Upper lobe of left lung (tissue), 6 donors: ENCODE results near the gene EIF2B5. TPM values are rescaled to one million over a fixed set of nuclear protein-coding genes. Genes with fewer than 3 reads are reported as not detected.

Experiments used
- ATAC-seq, 2 donors: fragments of 200-7000 bp; cut with Tn5 transposase; one replicate each; pipeline ENCODE4 v1.9.1; 2022; ENCODE audit warnings: mild to moderate bottlenecking in 2 of 2, moderate library complexity in 2 of 2; ENCODE audit not compliant: low FRiP score in 2 of 2
- DNase-seq, 2 donors: peaks; one replicate each; pipeline ENCODE4 v3.0.0-alpha.2; 2019 to 2020
- H3K27ac ChIP-seq, 4 donors: fragments of 200-600 bp; sonication (generic); one replicate each; pipeline ENCODE4 v1.5.1; 2016 to 2019
- H3K27me3 ChIP-seq, 4 donors: fragments of 200-600 bp; sonication (generic); one replicate each; pipeline ENCODE4 v1.5.1; 2017 to 2019
- H3K36me3 ChIP-seq, 4 donors: fragments of 200-600 bp; sonication (generic); one replicate each; pipeline ENCODE4 v1.5.1; 2016 to 2019
- H3K4me1 ChIP-seq, 4 donors: fragments of 200-600 bp; sonication (generic); one replicate each; pipeline ENCODE4 v1.5.1; 2018 to 2019
- H3K4me3 ChIP-seq, 4 donors: fragments of 200-600 bp; sonication (generic); one replicate each; pipeline ENCODE4 v1.5.1; 2017 to 2019; ENCODE audit warnings: mild to moderate bottlenecking in 2 of 4, moderate library complexity in 1 of 4
- H3K9me3 ChIP-seq, 4 donors: fragments of 200-600 bp; sonication (generic); one replicate each; pipeline ENCODE4 v1.5.1; 2018 to 2019
- CTCF ChIP-seq, 6 experiments: fragments of 450-650 bp in 4 of 6; fragments of 200-600 bp in 2 of 6; sonication (generic) in 2 of 6; IDR thresholded peaks; one replicate each; pipeline ENCODE4 v1.5.1; 2016 to 2019; ENCODE audit warnings: antibody characterized with exemption in 6 of 6
- EP300 ChIP-seq, 4 donors: sonication (generic); formaldehyde crosslinking; IDR thresholded peaks; one replicate each; pipeline ENCODE4 v1.5.1; 2017; ENCODE audit warnings: antibody characterized with exemption in 4 of 4, control low read depth in 2 of 4
- POLR2A ChIP-seq, 4 donors: fragments of 450-650 bp; IDR thresholded peaks; one replicate each; pipeline ENCODE4 v1.5.1; 2016 to 2017; ENCODE audit warnings: antibody characterized with exemption in 4 of 4, mild to moderate bottlenecking in 2 of 4
- POLR2AphosphoS5 ChIP-seq, 2 donors: sonication (generic); formaldehyde crosslinking; IDR thresholded peaks; one replicate each; pipeline ENCODE4 v1.5.1; 2017; ENCODE audit warnings: antibody characterized with exemption in 2 of 2
- WGBS, 2 donors: methylation state at CpG; one replicate each; pipeline ENCODE4 v1.1.5; 2017 to 2018; 5-methylcytosine and 5-hydroxymethylcytosine counted together
- total RNA-seq, 6 donors: library from RNA; depleted of rRNA in 4 of 6; stranded (reverse); fragments of >200 nt in 4 of 6; gene quantifications; one replicate each; pipeline versions ENCODE4 v1.1.0 to v1.2.1, GENCODE V29; 2016 to 2021
- donor health status: DM: no; HTN: no; CAD: no; lungs with moderate emphysema.
- donor health status: DM: no; HTN: yes; CAD: no; lungs with severe emphysema.

The EIF2B5 gene
- total RNA-seq, 6 donors from 2014 or later, result 31.4 to 37.6 (median 34.2) TPM

DNA sequence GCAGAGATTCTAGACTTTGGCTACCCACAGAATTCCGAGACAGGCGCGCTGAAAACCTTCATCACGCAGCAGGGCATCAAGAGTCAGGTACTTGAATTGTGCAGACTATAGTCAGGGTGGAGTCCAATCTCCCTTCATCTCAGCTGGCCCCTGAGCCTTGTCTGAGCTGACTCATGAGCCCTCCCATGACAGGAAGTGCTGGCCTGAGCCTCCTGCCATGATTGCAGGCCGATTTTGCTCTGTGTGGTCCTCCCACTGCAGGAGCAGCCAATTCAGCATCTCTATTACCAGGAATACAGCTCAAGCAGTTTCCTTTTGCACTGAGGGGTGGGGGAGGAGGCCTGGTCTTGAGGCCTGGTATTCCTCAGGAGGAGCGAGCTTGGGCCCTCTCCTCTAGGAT is 45.0 kb downstream of the EIF2B5 start:
- H3K27me3 ChIP-seq, result no peaks in the 10 kb centered on the region
- H3K4me3 ChIP-seq, result no peak overlapping the region
- ATAC-seq, result no peak
- TF ChIP-seq POLR2A (IDR thresholded peaks at IDR 0.05) (no peak), CTCF (IDR thresholded peaks at IDR 0.05) (no peak), POLR2AphosphoS5 (IDR thresholded peaks at IDR 0.05) (no peak), EP300 (IDR thresholded peaks at IDR 0.05) (no peak)
- H3K27ac ChIP-seq, result no peak overlapping the region
- peaks cover 30 to 45% (median 36%) of the 10 kb centered on the region in 4 donors for H3K4me1 ChIP-seq
- H3K9me3 ChIP-seq, result no peaks in the 10 kb centered on the region
- H3K36me3 ChIP-seq, result peaks cover 53 to 79% (median 72%) of the 10 kb centered on the region in 4 donors
- WGBS, 2 donors, result 88 to 97% methylated on average over 6 of the region's 6 CpGs
- no peak for DNase-seq

DNA sequence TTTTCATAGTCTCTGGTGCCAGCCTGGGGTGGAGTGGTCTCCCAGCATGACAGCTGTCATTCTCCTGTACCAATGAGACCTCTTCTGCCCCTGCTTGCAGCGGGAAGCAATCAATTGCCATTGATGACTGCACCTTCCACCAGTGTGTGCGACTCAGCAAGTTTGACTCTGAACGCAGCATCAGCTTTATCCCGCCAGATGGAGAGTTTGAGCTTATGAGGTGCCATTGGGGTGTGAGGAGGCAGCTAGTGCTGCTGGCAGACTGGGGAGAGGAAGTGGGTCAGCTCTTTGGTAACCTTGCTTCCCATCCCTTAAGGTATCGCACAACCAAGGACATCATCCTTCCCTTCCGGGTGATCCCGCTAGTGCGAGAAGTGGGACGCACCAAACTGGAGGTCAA is 46.4 kb downstream of the EIF2B5 start:
- no peak for ATAC-seq
- peaks cover 53 to 79% (median 72%) of the 10 kb centered on the region in 4 donors for H3K36me3 ChIP-seq

DNA sequence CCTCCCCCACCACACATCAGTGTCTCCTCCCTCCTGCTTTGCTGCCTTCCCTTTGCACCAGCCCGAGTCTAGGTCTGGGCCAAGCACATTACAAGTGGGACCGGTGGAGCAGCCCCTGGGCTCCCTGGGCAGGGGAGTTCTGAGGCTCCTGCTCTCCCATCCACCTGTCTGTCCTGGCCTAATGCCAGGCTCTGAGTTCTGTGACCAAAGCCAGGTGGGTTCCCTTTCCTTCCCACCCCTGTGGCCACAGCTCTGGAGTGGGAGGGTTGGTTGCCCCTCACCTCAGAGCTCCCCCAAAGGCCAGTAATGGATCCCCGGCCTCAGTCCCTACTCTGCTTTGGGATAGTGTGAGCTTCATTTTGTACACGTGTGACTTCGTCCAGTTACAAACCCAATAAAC is 48.5 kb downstream of the EIF2B5 start:
- Histone ChIP-seq H3K27me3 (no peaks in the 10 kb centered on the region), H3K36me3 (peaks cover 49 to 71% (median 66%) of the 10 kb centered on the region in 4 donors), H3K27ac (no peak overlapping the region), H3K4me3 (no peak overlapping the region), H3K4me1 (peaks cover 17 to 34% (median 23%) of the 10 kb centered on the region in 4 donors), H3K9me3 (no peaks in the 10 kb centered on the region)
- WGBS, 2 donors, result 92 to 97% methylated on average over 5 of the region's 5 CpGs
- ATAC-seq, result no peak
- DNase-seq, result no peak
- TF ChIP-seq EP300 (IDR thresholded peaks at IDR 0.05) (no peak), POLR2A (IDR thresholded peaks at IDR 0.05) (no peak), POLR2AphosphoS5 (IDR thresholded peaks at IDR 0.05) (no peak), CTCF (IDR thresholded peaks at IDR 0.05) (no peak)

More for the DNA sequence above, 46.4 kb downstream of the EIF2B5 start:
- TF ChIP-seq CTCF (IDR thresholded peaks at IDR 0.05), result no peak
- no peak for TF ChIP-seq EP300 (IDR thresholded peaks at IDR 0.05)
- no peak for TF ChIP-seq POLR2AphosphoS5 (IDR thresholded peaks at IDR 0.05)
- TF ChIP-seq POLR2A (IDR thresholded peaks at IDR 0.05), result no peak
- DNase-seq, result no peak
- H3K9me3 ChIP-seq, result no peaks in the 10 kb centered on the region
- no peaks in the 10 kb centered on the region for H3K27me3 ChIP-seq
- H3K4me1 ChIP-seq, result peaks cover 26 to 37% (median 30%) of the 10 kb centered on the region in 4 donors
- WGBS, 2 donors, result 93 to 94% methylated on average over 8 to 9 of the region's 9 CpGs
- H3K27ac ChIP-seq, result no peak overlapping the region
- H3K4me3 ChIP-seq, result no peak overlapping the region

DNA sequence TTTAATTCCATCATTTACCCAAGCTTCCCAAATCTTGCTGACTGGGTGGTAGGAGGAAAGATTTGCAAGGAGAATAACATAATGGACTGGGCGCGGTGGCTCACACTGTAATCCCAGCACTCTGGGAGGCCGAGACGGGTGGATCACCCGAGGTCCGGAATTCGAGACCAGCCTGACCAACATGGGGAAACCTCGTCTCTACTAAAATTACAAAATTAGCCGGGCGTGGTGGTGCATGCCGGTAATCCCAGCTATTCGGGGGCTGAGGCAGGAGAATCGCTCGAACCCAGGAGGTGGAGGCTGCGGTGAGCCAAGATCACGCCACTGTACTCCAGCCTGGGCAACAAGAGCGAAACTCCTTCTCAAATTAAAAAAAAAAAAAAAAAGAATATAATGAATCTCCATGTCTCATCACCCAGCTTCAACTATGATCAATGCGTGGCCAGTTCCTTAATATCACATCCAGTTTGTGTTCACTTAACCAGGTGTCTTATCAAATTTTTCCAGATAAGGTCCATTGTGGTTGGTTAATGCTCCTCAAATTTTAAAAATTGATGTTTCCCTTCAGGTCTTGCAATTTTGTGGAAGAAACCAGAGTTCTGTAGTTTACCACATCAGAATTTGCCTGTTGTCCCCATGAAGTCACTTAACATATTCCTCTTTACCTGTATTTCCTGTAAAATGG is 49.5 kb downstream of the EIF2B5 start:
- no peak for ATAC-seq
- TF ChIP-seq POLR2A (IDR thresholded peaks at IDR 0.05) (no peak), CTCF (IDR thresholded peaks at IDR 0.05) (no peak), POLR2AphosphoS5 (IDR thresholded peaks at IDR 0.05) (no peak), EP300 (IDR thresholded peaks at IDR 0.05) (no peak)
- peaks cover 44 to 71% (median 65%) of the 10 kb centered on the region in 4 donors for H3K36me3 ChIP-seq
- no peaks in the 10 kb centered on the region for H3K27me3 ChIP-seq
- no peak for DNase-seq
- peak overlapping the region in 3 of 4 donors; percentile 86 to 91 (median 86) for H3K27ac ChIP-seq
- H3K9me3 ChIP-seq, result no peaks in the 10 kb centered on the region
- no peak overlapping the region for H3K4me3 ChIP-seq
- 93 to 97% methylated on average over 18 of the region's 18 CpGs for WGBS, 2 donors
- H3K4me1 ChIP-seq, result peaks cover 16 to 28% (median 22%) of the 10 kb centered on the region in 4 donors
